ENCODE measurements around the gene NRP2. TPM values are rescaled to one million over a fixed set of nuclear protein-coding genes. Genes with fewer than 3 reads are reported as not detected.

NRP2 gene
- total RNA-seq, 1 donor from 2014 or later: 76.7 TPM

DNA sequence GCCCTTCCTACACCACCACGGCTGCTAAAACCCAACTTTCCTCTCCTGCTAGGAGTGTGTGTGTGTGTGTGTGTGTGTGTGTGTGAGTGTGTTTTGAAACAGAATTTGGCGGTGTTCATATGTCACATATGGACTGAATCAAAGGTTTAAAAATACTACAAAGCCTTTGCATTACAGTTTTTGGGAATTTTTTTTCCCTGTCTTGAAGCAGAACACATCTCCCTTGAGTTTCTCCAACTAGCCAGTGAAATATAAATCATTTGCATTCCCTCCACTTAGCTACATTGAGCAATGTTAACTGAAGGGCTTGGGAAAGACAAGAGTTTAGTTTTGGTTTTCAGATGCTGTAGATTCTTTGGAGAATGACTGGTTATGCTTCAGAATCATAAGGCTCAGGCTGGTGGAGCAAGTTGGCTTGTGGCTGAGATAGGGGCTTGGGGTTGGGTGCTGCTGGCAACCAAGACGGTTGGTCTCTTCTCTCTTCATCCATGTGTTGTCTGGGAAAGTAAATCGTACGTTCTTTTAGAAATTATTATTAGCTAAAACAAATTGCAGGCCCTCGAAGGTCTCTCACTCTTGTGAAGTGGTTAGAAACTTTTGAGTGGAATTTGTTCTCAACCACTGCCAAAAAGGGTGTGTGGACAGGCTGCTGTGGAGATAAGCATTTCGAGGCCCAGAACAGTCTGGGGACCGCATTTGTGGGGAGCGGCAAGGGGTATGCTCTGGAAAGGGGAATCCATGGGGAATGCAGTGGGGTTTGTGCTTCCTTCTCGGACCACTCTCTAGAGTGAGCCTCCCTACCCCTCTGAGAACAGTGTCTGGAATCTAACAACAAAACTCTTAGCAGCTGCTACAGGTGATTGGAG lies 1.4 kb downstream of the NRP2 start:
- Histone ChIP-seq H3K27me3 (ENCODE audit: insufficient read depth, low read length) (no peaks in the 10 kb centered on the region), H3K27ac (ENCODE audit: low read depth, low read length) (peak overlapping the region; percentile 79), H3K36me3 (ENCODE audit: insufficient read depth, low read length) (peaks cover 4% of the 10 kb centered on the region), H4K20me1 (ENCODE audit: insufficient read depth, low read length) (peaks cover 37% of the 10 kb centered on the region), H3K9ac (ENCODE audit: low read length) (peak overlapping the region; percentile 92), H3K4me1 (ENCODE audit: insufficient read depth, low read length) (peaks cover 24% of the 10 kb centered on the region), H3K79me2 (ENCODE audit: insufficient read depth, low read length) (peaks cover 64% of the 10 kb centered on the region), H3K9me3 (ENCODE audit: insufficient read depth, low read depth, low read length) (no peaks in the 10 kb centered on the region), H3K4me3 (ENCODE audit: insufficient read depth, low read depth, low read length) (peak overlapping the region; percentile 80), H2AFZ (ENCODE audit: low read depth, low read length) (no peak overlapping the region), H3K4me2 (ENCODE audit: low read length) (peak overlapping the region; percentile 92)
- peak overlapping the region; percentile 91 for H3K4me3 Mint-ChIP-seq (ENCODE audit: unreplicated experiment)
- peak overlapping the region; percentile 84 for H3K27ac Mint-ChIP-seq (ENCODE audit: unreplicated experiment)
- peaks cover 32% of the 10 kb centered on the region for H3K4me1 Mint-ChIP-seq (ENCODE audit: low read depth, unreplicated experiment)
- H3K36me3 Mint-ChIP-seq (ENCODE audit: low read depth, unreplicated experiment): peaks cover 2% of the 10 kb centered on the region
- TF ChIP-seq EZH2 (IDR thresholded peaks at IDR 0.05; ENCODE audit: insufficient read depth, low read length): no peak
- no peak for TF ChIP-seq CTCF (IDR thresholded peaks at IDR 0.05; ENCODE audit: insufficient read depth, low read depth, low read length)
- no peaks in the 10 kb centered on the region for H3K27me3 Mint-ChIP-seq (ENCODE audit: low read depth, unreplicated experiment)
- no peaks in the 10 kb centered on the region for H3K9me3 Mint-ChIP-seq (ENCODE audit: unreplicated experiment)
- FAIRE-seq (no peak), DNase-seq (ENCODE audit: low read depth) (peak; percentile 61)

- Histone ChIP-seq H3K9me3 (ENCODE audit: insufficient read depth, low read depth, low read length) (no peaks in the 10 kb centered on the region), H4K20me1 (ENCODE audit: insufficient read depth, low read length) (peaks cover 37% of the 10 kb centered on the region), H3K4me3 (ENCODE audit: insufficient read depth, low read depth, low read length) (peak overlapping the region; percentile 80), H3K4me2 (ENCODE audit: low read length) (peak overlapping the region; percentile 92), H2AFZ (ENCODE audit: low read depth, low read length) (peak overlapping the region; percentile 34), H3K27me3 (ENCODE audit: insufficient read depth, low read length) (no peaks in the 10 kb centered on the region), H3K4me1 (ENCODE audit: insufficient read depth, low read length) (peaks cover 29% of the 10 kb centered on the region), H3K36me3 (ENCODE audit: insufficient read depth, low read length) (peaks cover 4% of the 10 kb centered on the region), H3K79me2 (ENCODE audit: insufficient read depth, low read length) (peaks cover 75% of the 10 kb centered on the region), H3K9ac (ENCODE audit: low read length) (peak overlapping the region; percentile 92), H3K27ac (ENCODE audit: low read depth, low read length) (peak overlapping the region; percentile 79)
- peaks cover 32% of the 10 kb centered on the region for H3K4me1 Mint-ChIP-seq (ENCODE audit: low read depth, unreplicated experiment)
- H3K9me3 Mint-ChIP-seq (ENCODE audit: unreplicated experiment): no peaks in the 10 kb centered on the region
- TF ChIP-seq EZH2 (IDR thresholded peaks at IDR 0.05; ENCODE audit: insufficient read depth, low read length) (no peak), CTCF (IDR thresholded peaks at IDR 0.05; ENCODE audit: insufficient read depth, low read depth, low read length) (no peak)
- H3K27me3 Mint-ChIP-seq (ENCODE audit: low read depth, unreplicated experiment): no peaks in the 10 kb centered on the region
- H3K4me3 Mint-ChIP-seq (ENCODE audit: unreplicated experiment): peak overlapping the region; percentile 91
- peak; percentile 48 for DNase-seq (ENCODE audit: low read depth)
- no peak for FAIRE-seq
- H3K36me3 Mint-ChIP-seq (ENCODE audit: low read depth, unreplicated experiment): peaks cover 2% of the 10 kb centered on the region
- H3K27ac Mint-ChIP-seq (ENCODE audit: unreplicated experiment): no peak overlapping the region
Measured at GRCh38 chr2:205684871-205685313, 2.6 kb downstream of the NRP2 start.

All from astrocyte (in vitro differentiated cells and primary cell).